Endodermal cell (in vitro differentiated cells): ENCODE results near the gene SHBG. TPM values are rescaled to one million over a fixed set of nuclear protein-coding genes. Genes with fewer than 3 reads are reported as not detected.
"Not testable (repeated sequence)": the region's sequence is repeated elsewhere in the genome, so short reads cannot be mapped to it uniquely, and the experiment has no call there.

Source experiments
- DNase-seq: peaks from one replicate; pipeline ENCODE4 v3.0.0-alpha.2; 2017
- H3K27ac ChIP-seq: 2 replicates; pipeline ENCODE4 v1.5.1; 2013; ENCODE audit warnings: mild to moderate bottlenecking, low read depth, low read length, moderate library complexity
- H3K27me3 ChIP-seq: 2 replicates; pipeline ENCODE4 v1.6.1; 2013; ENCODE audit warnings: mild to moderate bottlenecking, low read length, moderate library complexity; ENCODE audit not compliant: insufficient read depth, control insufficient read depth, poor library complexity, severe bottlenecking
- H3K36me3 ChIP-seq: 2 replicates; pipeline ENCODE4 v1.7.0; 2013; ENCODE audit warnings: mild to moderate bottlenecking, low read length, moderate library complexity; ENCODE audit not compliant: control insufficient read depth, insufficient read depth
- H3K4me1 ChIP-seq: one replicate; pipeline ENCODE4 v1.7.0; 2013; ENCODE audit warnings: low read length; ENCODE audit not compliant: control insufficient read depth, insufficient read depth
- H3K4me3 ChIP-seq: 2 replicates; pipeline ENCODE4 v1.5.1; 2013; ENCODE audit warnings: mild to moderate bottlenecking, low read length, moderate library complexity
- H3K9ac ChIP-seq: 2 replicates; pipeline ENCODE4 v1.6.1; 2013; ENCODE audit warnings: mild to moderate bottlenecking, low read length, moderate library complexity; ENCODE audit not compliant: poor library complexity, severe bottlenecking; ENCODE audit errors: extremely low read depth
- H3K9me3 ChIP-seq: 2 replicates; pipeline ENCODE4 v1.6.1; 2013; ENCODE audit warnings: mild to moderate bottlenecking, low read length, moderate library complexity; ENCODE audit not compliant: control insufficient read depth
- H3K27ac Mint-ChIP-seq: 2 replicates; pipeline ENCODE4 v1.8.0; 2020; ENCODE audit warnings: mixed read lengths
- H3K27me3 Mint-ChIP-seq: 2 replicates; pipeline ENCODE4 v1.8.0; 2021; ENCODE audit warnings: mild to moderate bottlenecking, mixed read lengths; ENCODE audit not compliant: insufficient read depth
- H3K36me3 Mint-ChIP-seq: 2 replicates; pipeline ENCODE4 v1.8.0; 2020; ENCODE audit warnings: low read depth, mixed read lengths
- H3K4me1 Mint-ChIP-seq: 2 replicates; pipeline ENCODE4 v1.8.0; 2020; ENCODE audit warnings: mixed read lengths
- H3K4me3 Mint-ChIP-seq: 2 replicates; pipeline ENCODE4 v1.8.0; 2020; ENCODE audit warnings: mild to moderate bottlenecking, moderate library complexity, mixed read lengths
- H3K9me3 Mint-ChIP-seq: 2 replicates; pipeline ENCODE4 v1.8.0; 2020; ENCODE audit warnings: mild to moderate bottlenecking, mixed read lengths
- CTCF ChIP-seq: fragments of 200-600 bp; sonication (generic); conservative IDR thresholded peaks from 2 replicates; pipeline ENCODE4 v1.5.0; 2021; ENCODE audit warnings: antibody characterized with exemption, mild to moderate bottlenecking
- WGBS, 2 experiments: methylation state at CpG; one replicate each; pipeline versions ENCODE4 v1.1.5 to v1.1.7; 2013; ENCODE audit warnings: missing lambda C conversion rate in 2 of 2, mixed read lengths in 1 of 2; ENCODE audit not compliant: insufficient coverage in 1 of 2, insufficient read length in 1 of 2; 5-methylcytosine and 5-hydroxymethylcytosine counted together
- total RNA-seq, 2 donors: library from RNA; stranded (reverse); fragmentation: NEBNext Ultra II Directional in 1 of 2; extraction: Animal tissue kit (Norgen Biotek cat#: 25700) in 1 of 2; gene quantifications; 2 replicates in 1 of 2; 3 replicates in 1 of 2; pipeline ENCODE4 v1.2.1, GENCODE V29; 2021

SHBG gene
- total RNA-seq, 2 donors from 2014 or later = 0.77 to 1.9 TPM

- 93 to 98% methylated on average over 16 to 23 of the region's 23 CpGs for WGBS, 2 experiments
- Mint-ChIP-seq H3K27ac (no peak overlapping the region), H3K4me1 (peaks cover 17% of the 10 kb centered on the region), H3K4me3 (no peak overlapping the region), H3K36me3 (peaks cover 66% of the 10 kb centered on the region), H3K27me3 (no peaks in the 10 kb centered on the region), H3K9me3 (no peaks in the 10 kb centered on the region)
- no peak for DNase-seq
- no peak overlapping the region for H3K9ac ChIP-seq
- H3K27ac ChIP-seq = no peak overlapping the region
- peaks cover 16% of the 10 kb centered on the region for H3K4me1 ChIP-seq
- no peaks in the 10 kb centered on the region for H3K27me3 ChIP-seq
- TF ChIP-seq CTCF = no peak
- H3K4me3 ChIP-seq = no peak overlapping the region
- no peaks in the 10 kb centered on the region for H3K9me3 ChIP-seq
- peaks cover 87% of the 10 kb centered on the region for H3K36me3 ChIP-seq
Measured at GRCh38 chr17:7592422-7593021, 37.4 kb upstream of the SHBG start.

GRCh38 chr17:7593296-7593695 is 36.6 kb upstream of the SHBG start:
- Mint-ChIP-seq H3K36me3 (peaks cover 63% of the 10 kb centered on the region), H3K4me3 (no peak overlapping the region)

GRCh38 chr17:7597561-7597960 is 32.4 kb upstream of the SHBG start:
- not testable (repeated sequence) for DNase-seq, H3K4me1 Mint-ChIP-seq, H3K4me3 ChIP-seq, H3K4me1 ChIP-seq, H3K9ac ChIP-seq, H3K4me3 Mint-ChIP-seq, H3K9me3 ChIP-seq, H3K27me3 Mint-ChIP-seq, H3K9me3 Mint-ChIP-seq, H3K27me3 ChIP-seq, H3K27ac Mint-ChIP-seq, H3K27ac ChIP-seq
- H3K36me3 ChIP-seq = peaks cover 83% of the 10 kb centered on the region
- H3K36me3 Mint-ChIP-seq = peaks cover 82% of the 10 kb centered on the region
- 94% methylated on average over 5 of the region's 5 CpGs; no CpG with 5 or more reads in 1 of the 2 experiments for WGBS, 2 experiments

More at GRCh38 chr17:7593296-7593695, 36.6 kb upstream of the SHBG start:
- Histone ChIP-seq H3K4me3 (no peak overlapping the region), H3K36me3 (peaks cover 81% of the 10 kb centered on the region), H3K27me3 (no peaks in the 10 kb centered on the region), H3K9me3 (no peaks in the 10 kb centered on the region), H3K4me1 (peaks cover 16% of the 10 kb centered on the region), H3K27ac (no peak overlapping the region), H3K9ac (no peak overlapping the region)
- DNase-seq = peak; percentile 51
- H3K4me1 Mint-ChIP-seq = peaks cover 19% of the 10 kb centered on the region
- H3K27ac Mint-ChIP-seq = no peak overlapping the region
- no peaks in the 10 kb centered on the region for H3K9me3 Mint-ChIP-seq
- WGBS, 2 experiments = 91 to 92% methylated on average over 5 to 12 of the region's 12 CpGs
- no peak for TF ChIP-seq CTCF
- no peaks in the 10 kb centered on the region for H3K27me3 Mint-ChIP-seq

GRCh38 chr17:7606280-7606679 is 23.7 kb upstream of the SHBG start:
- H3K9me3 ChIP-seq = no peaks in the 10 kb centered on the region
- peaks cover 66% of the 10 kb centered on the region for H3K36me3 ChIP-seq
- Mint-ChIP-seq H3K27ac (peak overlapping the region; percentile 41), H3K9me3 (no peaks in the 10 kb centered on the region), H3K36me3 (peaks cover 53% of the 10 kb centered on the region), H3K27me3 (no peaks in the 10 kb centered on the region), H3K4me1 (peaks cover 6% of the 10 kb centered on the region), H3K4me3 (no peak overlapping the region)
- no peak overlapping the region for H3K9ac ChIP-seq
- WGBS, 2 experiments = 89 to 100% methylated on average over 3 to 4 of the region's 4 CpGs
- no peaks in the 10 kb centered on the region for H3K27me3 ChIP-seq
- no peak for TF ChIP-seq CTCF
- H3K4me3 ChIP-seq = no peak overlapping the region
- H3K4me1 ChIP-seq = no peaks in the 10 kb centered on the region
- DNase-seq = no peak
- H3K27ac ChIP-seq = no peak overlapping the region
